ENCODE measurements around the gene RAB33B.
"Not testable (repeated sequence)": the region's sequence is repeated elsewhere in the genome, so short reads cannot be mapped to it uniquely, and the experiment has no call there.

RAB33B gene

DNA sequence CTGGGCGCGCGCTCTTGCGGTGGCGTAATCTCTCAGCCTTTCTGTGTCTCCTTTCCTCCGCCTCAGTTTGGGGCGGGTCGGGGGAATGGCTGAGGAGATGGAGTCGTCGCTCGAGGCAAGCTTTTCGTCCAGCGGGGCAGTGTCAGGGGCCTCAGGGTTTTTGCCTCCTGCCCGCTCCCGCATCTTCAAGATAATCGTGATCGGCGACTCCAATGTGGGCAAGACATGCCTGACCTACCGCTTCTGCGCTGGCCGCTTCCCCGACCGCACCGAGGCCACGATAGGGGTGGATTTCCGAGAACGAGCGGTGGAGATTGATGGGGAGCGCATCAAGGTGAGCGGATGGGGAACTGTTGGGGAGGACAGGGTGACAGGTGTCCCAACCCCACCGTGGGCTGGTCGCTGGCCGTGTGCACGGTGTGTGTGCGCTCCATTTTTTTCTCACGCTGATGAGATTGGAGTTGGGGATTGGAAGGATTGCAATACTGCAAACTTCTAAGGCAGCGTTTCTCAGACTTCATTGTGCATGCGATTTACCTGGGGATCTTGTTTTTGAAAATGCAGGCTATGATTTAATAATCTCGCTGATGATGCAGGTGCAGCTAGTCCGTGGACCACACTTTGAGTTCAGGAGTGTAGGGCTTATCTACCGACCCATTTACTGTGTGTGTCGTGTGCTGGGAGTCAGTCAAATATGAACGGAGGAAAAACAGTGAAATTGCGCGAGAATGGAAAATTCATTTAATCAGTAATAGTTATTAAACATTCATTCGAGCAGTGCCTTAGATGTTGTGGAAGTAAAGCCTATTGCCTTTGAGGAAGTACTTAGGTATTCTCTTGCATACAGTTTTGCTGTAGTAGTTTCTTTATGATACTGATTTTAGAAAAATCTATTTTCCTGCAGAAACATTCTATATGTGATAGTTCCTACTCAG is at the start of gene RAB33B:
RAB33B (plus strand) TSS at position 11 of the 935 bp plus-strand sequence; CDS start at position 86, 75 bp downstream.
- TF ChIP-seq, protein P1, sequence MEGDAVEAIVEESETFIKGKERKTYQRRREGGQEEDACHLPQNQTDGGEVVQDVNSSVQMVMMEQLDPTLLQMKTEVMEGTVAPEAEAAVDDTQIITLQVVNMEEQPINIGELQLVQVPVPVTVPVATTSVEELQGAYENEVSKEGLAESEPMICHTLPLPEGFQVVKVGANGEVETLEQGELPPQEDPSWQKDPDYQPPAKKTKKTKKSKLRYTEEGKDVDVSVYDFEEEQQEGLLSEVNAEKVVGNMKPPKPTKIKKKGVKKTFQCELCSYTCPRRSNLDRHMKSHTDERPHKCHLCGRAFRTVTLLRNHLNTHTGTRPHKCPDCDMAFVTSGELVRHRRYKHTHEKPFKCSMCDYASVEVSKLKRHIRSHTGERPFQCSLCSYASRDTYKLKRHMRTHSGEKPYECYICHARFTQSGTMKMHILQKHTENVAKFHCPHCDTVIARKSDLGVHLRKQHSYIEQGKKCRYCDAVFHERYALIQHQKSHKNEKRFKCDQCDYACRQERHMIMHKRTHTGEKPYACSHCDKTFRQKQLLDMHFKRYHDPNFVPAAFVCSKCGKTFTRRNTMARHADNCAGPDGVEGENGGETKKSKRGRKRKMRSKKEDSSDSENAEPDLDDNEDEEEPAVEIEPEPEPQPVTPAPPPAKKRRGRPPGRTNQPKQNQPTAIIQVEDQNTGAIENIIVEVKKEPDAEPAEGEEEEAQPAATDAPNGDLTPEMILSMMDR (IDR thresholded peaks at IDR 0.05; ENCODE audit: low read depth, low read length): no peak
- DNase-seq (ENCODE audit: extremely low read depth, low read depth): peak; percentile 79

DNA sequence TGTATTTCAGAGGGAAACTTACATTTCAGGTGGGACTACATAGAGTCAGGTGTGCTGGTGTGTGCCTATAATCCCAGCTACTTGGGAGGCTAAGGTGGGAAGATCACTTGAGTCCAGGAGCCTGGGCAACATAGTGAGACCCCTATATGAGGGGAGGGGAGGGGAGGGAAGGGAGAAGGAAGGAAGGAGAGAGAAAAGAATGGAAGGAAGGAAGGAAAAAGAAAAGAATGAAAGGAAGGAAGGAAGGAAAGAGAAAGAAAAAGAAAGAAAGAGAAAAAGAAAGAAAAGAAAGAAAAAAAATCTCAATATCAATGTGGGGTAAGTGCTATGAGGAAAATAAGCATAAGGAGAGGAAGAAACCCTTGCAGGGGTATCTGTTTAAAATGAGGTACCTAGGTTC is 43.6 kb upstream of the RAB33B start:
- TF ChIP-seq, protein P1 (IDR thresholded peaks at IDR 0.05; ENCODE audit: low read depth, low read length): no peak
- no peak for DNase-seq (ENCODE audit: extremely low read depth, low read depth)

DNA sequence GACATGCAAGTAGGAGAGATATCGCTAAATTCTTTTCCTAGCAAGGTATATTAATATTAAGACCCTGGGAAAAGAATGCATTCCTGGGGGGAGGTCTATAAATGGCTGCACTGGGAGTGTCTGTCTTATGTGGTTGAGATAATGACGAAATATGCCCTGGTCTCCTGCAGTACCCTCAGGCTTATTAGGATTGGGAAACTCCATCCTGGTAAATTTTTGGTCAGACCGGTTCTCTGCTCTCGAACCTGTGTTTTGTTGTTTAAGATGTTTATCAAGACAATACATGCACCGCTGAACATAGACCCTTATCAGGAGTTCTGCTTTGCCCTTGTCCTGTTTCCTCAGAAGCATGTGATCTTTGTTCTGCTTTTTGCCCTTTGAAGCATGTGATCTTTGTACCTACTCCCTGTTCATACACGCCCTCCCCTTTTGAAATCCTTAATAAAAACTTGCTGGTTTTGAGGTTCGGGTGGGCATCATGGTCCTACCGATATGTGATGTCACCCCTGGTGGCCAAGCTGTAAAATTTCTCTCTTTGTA is 39.2 kb upstream of the RAB33B start:
- DNase-seq (ENCODE audit: extremely low read depth, low read depth): not testable (repeated sequence)

DNA sequence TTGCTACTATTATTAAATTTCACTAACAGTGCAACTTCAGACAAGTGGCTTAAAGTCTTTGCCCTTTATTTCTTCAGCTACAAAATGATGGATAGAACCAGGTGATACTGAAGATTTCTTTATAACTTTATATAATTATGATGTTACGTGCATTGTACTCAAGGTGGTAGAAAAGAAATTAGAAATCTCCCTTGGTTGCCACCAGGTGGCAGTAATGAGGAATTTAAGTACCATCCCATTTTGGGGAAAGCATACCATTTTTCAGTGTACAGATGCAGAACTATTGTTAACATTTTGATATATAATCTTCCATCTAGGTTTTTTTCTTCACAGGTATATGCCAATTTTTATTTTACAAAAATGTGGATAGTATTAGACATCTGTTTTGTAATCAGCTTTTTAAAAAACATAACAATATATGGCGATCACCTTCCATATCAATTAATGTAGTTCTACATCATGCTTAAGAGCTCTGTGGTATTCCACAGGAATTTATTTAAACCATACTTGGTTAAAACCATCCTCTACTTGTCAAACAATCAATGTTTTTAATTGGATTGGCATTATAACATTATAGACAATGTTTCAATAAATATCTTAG is 37.7 kb upstream of the RAB33B start:
- TF ChIP-seq, protein P1 (IDR thresholded peaks at IDR 0.05; ENCODE audit: low read depth, low read length): peak; percentile 52
- peak; percentile 18 for DNase-seq (ENCODE audit: extremely low read depth, low read depth)

DNA sequence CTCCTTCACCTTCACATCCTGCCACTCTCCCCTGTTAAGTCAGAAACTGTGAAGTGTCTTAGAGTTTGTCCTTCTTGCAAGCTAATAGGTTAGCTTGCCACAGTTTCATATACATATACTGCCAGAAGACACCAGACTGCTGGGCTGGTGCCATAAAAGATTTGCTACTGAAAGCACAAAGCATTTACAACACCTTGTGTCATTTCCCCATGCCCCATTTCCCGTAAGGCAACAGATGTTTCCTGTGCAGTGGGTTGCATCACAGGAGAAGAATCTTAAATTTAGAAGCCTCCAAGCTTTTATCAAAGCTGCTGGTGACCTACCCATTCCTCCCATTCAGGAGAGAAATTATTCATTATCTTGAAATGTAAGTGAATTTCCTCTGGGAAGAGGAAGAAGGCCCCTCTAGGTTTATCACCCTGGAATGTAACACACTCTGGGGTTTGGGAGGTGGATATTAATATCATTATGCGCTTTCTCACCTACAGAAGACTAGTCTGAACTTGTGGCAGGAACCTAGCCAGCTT is 34.5 kb upstream of the RAB33B start:
- peak; percentile 15 for DNase-seq (ENCODE audit: extremely low read depth, low read depth)
- TF ChIP-seq, protein P1 (IDR thresholded peaks at IDR 0.05; ENCODE audit: low read depth, low read length): no peak

DNA sequence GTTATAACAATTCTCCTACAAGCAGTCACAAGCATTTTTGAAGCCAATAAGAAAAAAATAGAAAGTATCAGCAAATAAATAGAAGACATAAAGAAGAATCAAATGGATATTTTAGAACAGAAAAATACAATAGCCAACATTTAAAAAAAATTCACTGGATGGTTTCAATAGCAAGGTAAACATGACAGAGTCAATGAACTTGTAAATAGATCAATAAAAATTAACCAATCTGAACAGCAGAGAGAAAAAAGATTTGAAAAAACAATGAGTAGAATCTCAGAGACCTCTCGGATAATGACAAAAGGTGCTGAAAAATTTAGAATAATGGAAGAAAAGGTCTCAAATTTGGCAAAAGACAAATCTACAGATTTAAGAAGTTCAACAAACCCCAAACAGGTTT is 33.3 kb upstream of the RAB33B start:
- no peak for DNase-seq (ENCODE audit: extremely low read depth, low read depth)
- TF ChIP-seq, protein P1 (IDR thresholded peaks at IDR 0.05; ENCODE audit: low read depth, low read length): no peak

DNA sequence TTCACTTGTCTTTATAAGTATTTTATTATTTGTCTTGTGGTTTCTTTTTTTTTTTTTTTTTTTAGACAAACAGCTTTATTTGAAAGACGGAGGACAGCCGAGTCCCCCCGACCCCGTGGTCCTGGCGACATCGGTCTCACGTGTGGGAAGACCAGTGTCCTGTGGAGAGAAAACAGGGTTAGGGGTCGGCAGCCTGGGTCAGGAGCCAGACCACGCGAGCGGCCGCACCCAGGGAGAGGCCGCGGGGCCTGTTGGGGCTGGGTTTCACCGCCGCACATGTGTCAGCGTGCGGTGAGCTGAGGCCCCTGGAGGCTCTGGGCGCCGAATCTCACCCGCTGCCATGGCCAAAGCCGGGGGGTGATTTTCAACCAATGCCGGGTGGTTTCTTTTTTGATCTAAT is 17.8 kb upstream of the RAB33B start:
- DNase-seq (ENCODE audit: extremely low read depth, low read depth): no peak

More for the DNA sequence above, 17.8 kb upstream of the RAB33B start:
- TF ChIP-seq, protein P1 (IDR thresholded peaks at IDR 0.05; ENCODE audit: low read depth, low read length): no peak

Measured in AG09319 (cell line).